MM.1S (cell line): ENCODE data around the gene ST3GAL4.
"Not testable (repeated sequence)": the region's sequence is repeated elsewhere in the genome, so short reads cannot be mapped to it uniquely, and the experiment has no call there.

ENCODE experiments used
- CTCF ChIP-seq: fragments of 300-600 bp; sonication (generic); IDR thresholded peaks from 2 replicates; pipeline ENCODE4 v1.5.1; 2016; ENCODE audit warnings: antibody characterized with exemption, low read length, mixed read lengths
- EZH2 ChIP-seq: fragments of 300-600 bp; sonication (generic); optimal IDR thresholded peaks from 2 replicates; pipeline ENCODE3; 2017; ENCODE audit warnings: low read depth, mild to moderate bottlenecking, antibody characterized with exemption, low read length, mixed read lengths
- EZH2phosphoT487 ChIP-seq: fragments of 300-600 bp; sonication (generic); IDR thresholded peaks from 2 replicates; pipeline ENCODE4 v1.6.1; 2018; ENCODE audit warnings: antibody characterized with exemption, low read length

GRCh38 chr11:126396266-126396665, 40.8 kb downstream of the ST3GAL4 start:
- not testable (repeated sequence) for TF ChIP-seq EZH2phosphoT487, CTCF, EZH2
